ENCODE measurements around the gene PXYLP1.

Gene PXYLP1

GRCh38 chr3:141330235-141330634 is 98.6 kb downstream of the PXYLP1 start:
- no peak for DNase-seq

- DNase-seq = no peak
Observed at GRCh38 chr3:141330718-141331376, 99.2 kb downstream of the PXYLP1 start.

GRCh38 chr3:141331377-141332318 is 100.0 kb downstream of the PXYLP1 start:
- no peak for DNase-seq

GRCh38 chr3:141332416-141332815 is 100.8 kb downstream of the PXYLP1 start:
- no peak for DNase-seq

- no peak for DNase-seq
Observed at GRCh38 chr3:141333836-141334626, 102.4 kb downstream of the PXYLP1 start.

- DNase-seq = no peak
Observed at GRCh38 chr3:141334627-141335250, 103.1 kb downstream of the PXYLP1 start.

- no peak for DNase-seq
Observed at GRCh38 chr3:141335531-141336061, 104.0 kb downstream of the PXYLP1 start.

- no peak for DNase-seq
Observed at GRCh38 chr3:141336672-141337522, 105.3 kb downstream of the PXYLP1 start.

GRCh38 chr3:141337523-141337854 is 105.9 kb downstream of the PXYLP1 start:
- no peak for DNase-seq

GRCh38 chr3:141337991-141338390 is 106.4 kb downstream of the PXYLP1 start:
- DNase-seq = no peak

- no peak for DNase-seq
Observed at GRCh38 chr3:141338881-141339280, 107.3 kb downstream of the PXYLP1 start.

GRCh38 chr3:141341536-141341935 is 109.9 kb downstream of the PXYLP1 start:
- no peak for DNase-seq

GRCh38 chr3:141342386-141342785 is 110.8 kb downstream of the PXYLP1 start:
- no peak for DNase-seq

- DNase-seq = no peak
Observed at GRCh38 chr3:141343077-141343476, 111.5 kb downstream of the PXYLP1 start.

GRCh38 chr3:141343865-141344271 is 112.2 kb downstream of the PXYLP1 start:
- no peak for DNase-seq
